ENCODE measurements around the gene ITGAD. TPM values are rescaled to one million over a fixed set of nuclear protein-coding genes. Genes with fewer than 3 reads are reported as not detected.

Gene ITGAD
- 0.07 TPM in 1 of 2 replicates, not detected in the other for total RNA-seq

GRCh38 chr16:31393056-31393455 lies at the start of gene ITGAD:
Gene ITGAD, plus strand, starts transcription at chr16:31393335. Its CDS starts 26 bp downstream, at chr16:31393361.
- intact Hi-C loops (cut with micrococcal nuclease), result no loop called here

GRCh38 chr16:31344712-31345111 lies 48.4 kb upstream of the ITGAD start:
- intact Hi-C loops (cut with micrococcal nuclease), result no loop called here

DNA sequence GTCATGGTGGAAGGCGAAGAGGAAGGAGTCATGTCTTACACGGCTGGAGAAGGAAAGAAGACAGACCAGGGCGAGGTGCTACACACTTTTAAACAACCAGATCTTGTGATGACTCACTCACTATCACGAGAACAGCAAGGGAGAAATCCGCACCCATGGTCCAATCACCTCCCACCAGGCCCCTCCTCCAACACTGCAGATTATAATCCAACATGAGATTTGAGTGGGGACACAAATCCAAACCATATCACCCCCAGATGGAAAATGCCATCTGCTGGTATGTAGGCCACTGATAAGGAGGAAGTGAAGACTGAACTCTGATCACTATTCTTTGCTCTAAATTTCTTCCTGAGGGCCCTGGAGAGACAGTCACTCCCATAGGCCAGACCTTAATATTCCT lies 45.7 kb upstream of the ITGAD start:
- intact Hi-C loops (cut with micrococcal nuclease), result no loop called here

DNA sequence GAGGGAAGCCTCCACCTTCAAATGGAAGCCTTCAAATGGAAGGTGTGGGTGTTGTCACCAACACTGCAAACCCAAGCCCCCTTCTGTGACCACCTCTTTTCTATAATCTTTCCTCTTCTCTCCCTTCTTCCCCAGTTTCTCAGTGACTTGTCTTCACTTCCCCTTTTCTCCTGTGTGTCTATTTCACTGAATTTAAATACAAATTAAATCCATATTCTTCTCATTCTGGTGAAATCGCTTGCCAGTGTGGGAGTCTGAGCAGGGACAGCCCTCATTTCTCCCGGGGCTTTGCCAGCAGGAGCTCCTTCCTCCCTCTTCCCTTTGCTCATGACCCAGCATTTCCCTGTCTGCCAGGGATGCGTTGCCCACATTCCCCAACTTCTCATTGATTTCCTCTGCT lies 44.6 kb upstream of the ITGAD start:
- intact Hi-C loops (cut with micrococcal nuclease), result no loop called here

- intact Hi-C loops (cut with micrococcal nuclease), result loop anchor here (5.0 to 10.0 kb wide), 4 partner anchors 98 to 396 kb away; partner anchors contain the start of gene SETD1A
Measured at GRCh38 chr16:31350275-31351005, 42.7 kb upstream of the ITGAD start.

DNA sequence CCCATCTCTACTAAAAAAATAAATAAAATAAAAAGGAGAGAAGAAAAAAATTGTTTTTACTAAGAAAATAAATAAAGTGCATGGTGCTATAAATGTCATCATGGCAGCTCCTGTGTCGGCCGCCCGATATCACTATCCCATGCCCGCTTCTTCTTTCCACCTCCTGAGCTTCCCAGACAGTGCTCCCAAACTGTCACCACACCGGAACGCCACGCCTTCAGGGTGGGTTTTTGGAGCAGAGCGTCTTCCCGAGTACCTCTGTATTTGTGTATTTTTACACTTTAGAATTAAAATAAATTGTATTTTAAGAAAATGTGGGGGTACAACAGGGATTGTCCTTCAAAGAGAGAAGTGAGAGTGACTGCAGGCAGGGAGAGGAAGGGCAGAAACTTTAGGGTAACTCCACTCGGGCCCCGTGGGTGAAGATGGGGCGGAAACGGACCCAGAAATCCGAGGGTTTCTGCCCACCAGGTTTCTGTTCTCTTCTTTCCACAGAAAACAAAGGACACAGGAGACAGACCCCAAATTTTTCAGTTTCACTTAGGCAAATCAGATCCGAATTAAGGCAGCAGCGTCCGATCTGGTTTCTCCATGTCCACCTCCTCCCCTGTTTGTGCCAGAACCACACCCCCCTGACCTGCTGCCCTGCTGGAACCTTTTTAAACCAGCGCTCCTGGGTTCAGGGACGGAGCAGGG lies 41.7 kb upstream of the ITGAD start:
- intact Hi-C loops (cut with micrococcal nuclease), result loop anchor here (5.0 to 10.0 kb wide), 4 partner anchors 99 to 397 kb away; partner anchors contain the start of gene SETD1A

- intact Hi-C loops (cut with micrococcal nuclease), result loop anchor here (5.0 to 10.0 kb wide), 4 partner anchors 100 to 397 kb away; partner anchors contain the start of gene SETD1A
Measured at GRCh38 chr16:31351942-31352325, 41.2 kb upstream of the ITGAD start.

GRCh38 chr16:31352376-31353115 lies 40.6 kb upstream of the ITGAD start:
- intact Hi-C loops (cut with micrococcal nuclease), result loop anchor here (5.0 to 10.0 kb wide), 4 partner anchors 100 to 398 kb away; partner anchors contain the start of gene SETD1A

DNA sequence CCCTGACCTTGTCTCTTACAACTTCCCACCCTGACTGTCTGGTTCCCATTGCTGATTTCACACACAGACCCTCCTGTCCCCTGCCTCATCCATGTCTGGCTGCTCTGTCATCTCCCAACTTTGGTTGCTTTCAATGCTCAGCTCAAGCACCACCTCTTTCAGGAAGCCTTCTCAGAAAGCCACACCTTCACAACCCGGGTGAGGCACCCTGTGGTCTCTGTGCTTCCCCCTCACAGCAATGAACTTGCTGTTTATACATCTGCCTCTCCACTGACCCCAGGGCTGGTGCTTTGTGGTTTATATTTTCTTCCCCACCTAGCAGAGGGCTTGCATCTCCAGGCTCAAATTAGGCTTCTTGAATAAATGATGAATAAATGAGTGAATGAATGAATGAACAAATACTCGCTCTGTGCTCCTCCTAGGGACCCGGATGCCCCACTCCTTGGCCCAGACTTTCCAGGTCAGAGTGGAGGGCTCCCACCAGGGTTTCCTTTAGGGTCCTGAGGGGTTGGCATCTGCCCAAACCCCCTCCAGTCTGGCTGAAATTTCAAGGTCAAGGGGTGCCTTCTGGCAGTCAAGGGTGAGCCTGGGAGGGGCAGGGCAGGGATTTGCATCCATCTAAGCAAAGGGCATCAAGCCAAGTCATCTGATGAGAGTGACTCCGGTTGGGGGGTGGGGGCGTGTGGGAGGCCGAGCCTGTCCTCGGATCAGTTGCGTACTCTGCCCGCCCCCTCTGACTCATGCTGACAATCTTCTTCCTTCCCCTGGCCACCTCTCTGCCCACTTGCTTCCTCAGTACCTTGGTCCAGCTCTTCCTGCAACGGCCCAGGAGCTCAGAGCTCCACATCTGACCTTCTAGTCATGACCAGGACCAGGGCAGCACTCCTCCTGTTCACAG lies 38.5 kb upstream of the ITGAD start, which contains the start of gene ITGAX:
TSS of gene ITGAX (plus strand) at position 783 of the 898 bp plus-strand sequence. CDS start at position 862, 79 bp downstream.
- intact Hi-C loops (cut with micrococcal nuclease), result loop anchor here (1.0 to 10.0 kb wide), 15 partner anchors 24 to 522 kb away; partner anchors contain the start of genes FUS, SETD1A, STX4 and ZNF843

- intact Hi-C loops (cut with micrococcal nuclease), result loop anchor here (1.0 to 10.0 kb wide), 7 partner anchors 25 to 521 kb away; partner anchors contain the start of genes FUS, SETD1A, STX4 and ZNF843
Measured at GRCh38 chr16:31355431-31356100, 37.6 kb upstream of the ITGAD start.

- intact Hi-C loops (cut with micrococcal nuclease), result loop anchor here (5.0 to 10.0 kb wide), 3 partner anchors 324 to 402 kb away; partner anchors contain the start of genes SETD1A and STX4
Measured at GRCh38 chr16:31356566-31357323, 36.4 kb upstream of the ITGAD start.

- intact Hi-C loops (cut with micrococcal nuclease), result loop anchor here (5.0 to 10.0 kb wide), 3 partner anchors 325 to 403 kb away; partner anchors contain the start of genes SETD1A and STX4
Measured at GRCh38 chr16:31357324-31358109, 35.6 kb upstream of the ITGAD start.

GRCh38 chr16:31360251-31360650 lies 32.9 kb upstream of the ITGAD start:
- intact Hi-C loops (cut with micrococcal nuclease), result no loop called here

DNA sequence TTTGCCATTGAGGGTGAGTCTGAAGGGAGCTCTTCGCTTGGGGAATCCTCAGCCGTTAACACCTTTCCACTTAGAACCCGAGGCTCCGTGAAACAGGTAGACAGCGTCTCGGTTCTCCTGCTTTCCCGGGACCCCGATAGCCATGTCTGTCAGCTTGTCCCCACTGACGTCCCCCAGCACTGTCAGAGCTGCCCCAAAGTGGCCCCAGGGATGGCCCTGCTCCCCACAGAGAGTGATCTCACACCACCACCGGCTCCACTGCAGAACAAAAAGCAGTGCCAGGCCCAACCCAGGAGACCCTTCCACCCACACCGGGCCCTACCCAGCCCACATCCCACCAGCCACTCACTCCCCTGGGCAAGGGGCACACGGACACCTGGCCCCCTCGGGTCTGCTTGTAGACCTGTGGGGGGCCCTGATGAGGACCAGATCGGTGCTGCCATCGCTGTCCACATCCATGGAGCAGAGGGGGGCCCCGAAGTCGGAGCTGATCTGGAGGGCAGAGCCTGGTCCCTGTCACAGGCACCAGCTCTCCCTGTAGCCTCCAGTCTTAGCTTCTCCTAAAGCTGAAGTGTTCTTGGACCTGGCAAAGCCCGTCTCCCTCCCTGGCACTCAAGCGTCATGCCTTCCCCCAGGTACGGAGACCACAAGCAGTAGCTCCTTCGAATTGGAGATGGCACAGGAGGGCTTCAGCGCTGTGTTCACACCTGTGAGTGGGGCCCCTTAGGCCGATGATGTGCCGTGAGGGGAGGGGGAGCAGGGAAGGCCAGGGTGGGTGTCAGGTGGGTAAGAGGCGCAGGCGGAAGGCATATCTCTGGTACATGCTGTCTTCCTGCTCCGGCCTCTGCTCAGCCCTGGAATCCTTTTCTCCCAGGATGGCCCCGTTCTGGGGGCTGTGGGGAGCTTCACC lies 31.7 kb upstream of the ITGAD start:
- intact Hi-C loops (cut with micrococcal nuclease), result no loop called here

DNA sequence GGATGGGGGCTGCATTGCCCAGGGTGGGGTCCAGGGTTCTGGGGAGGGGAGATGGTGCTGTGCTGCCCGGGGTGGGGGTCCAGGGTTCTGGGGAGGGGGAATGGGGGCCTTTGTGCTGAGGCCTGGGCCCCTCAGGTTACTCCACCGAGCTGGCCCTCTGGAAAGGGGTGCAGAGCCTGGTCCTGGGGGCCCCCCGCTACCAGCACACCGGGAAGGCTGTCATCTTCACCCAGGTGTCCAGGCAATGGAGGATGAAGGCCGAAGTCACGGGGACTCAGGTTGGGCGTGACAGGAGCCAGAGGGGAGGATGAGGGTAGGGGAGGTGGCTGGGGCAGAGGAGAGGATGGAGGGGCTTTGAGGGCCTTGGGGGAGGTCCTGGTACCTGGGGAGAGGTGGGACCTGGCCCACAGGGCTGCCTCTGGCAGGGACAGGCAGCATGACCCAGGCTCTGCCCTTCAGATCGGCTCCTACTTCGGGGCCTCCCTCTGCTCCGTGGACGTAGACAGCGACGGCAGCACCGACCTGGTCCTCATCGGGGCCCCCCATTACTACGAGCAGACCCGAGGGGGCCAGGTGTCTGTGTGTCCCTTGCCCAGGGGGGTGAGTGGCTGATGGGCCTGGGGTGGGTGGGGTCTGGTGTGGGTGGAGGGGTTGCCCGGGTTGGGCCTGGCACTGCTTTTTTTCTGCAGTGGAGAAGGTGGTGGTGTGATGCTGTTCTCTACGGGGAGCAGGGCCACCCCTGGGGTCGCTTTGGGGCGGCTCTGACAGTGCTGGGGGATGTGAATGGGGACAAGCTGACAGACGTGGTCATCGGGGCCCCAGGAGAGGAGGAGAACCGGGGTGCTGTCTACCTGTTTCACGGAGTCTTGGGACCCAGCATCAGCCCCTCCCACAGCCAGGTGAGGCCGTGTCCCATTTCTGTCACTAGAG lies 30.4 kb upstream of the ITGAD start:
- intact Hi-C loops (cut with micrococcal nuclease), result no loop called here

DNA sequence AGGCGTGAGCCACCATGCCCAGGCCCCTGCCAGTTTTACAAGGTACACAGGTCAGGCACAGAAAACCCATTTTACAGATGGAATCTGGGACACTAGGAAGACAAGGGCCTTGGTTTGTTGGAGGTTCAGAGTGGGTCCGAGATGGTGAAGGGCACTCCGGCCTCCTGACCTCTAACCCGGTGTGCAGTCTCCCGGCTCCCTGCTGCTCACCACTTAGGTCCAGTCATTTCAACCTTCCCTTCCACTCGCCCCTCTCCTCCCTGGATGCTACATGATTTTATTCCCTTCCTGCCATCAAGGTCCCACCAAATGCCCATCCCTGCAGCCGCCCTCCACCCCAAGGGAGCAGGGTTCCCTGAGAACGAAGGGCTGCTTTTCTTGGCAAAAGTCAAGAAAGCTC lies 29.4 kb upstream of the ITGAD start:
- intact Hi-C loops (cut with micrococcal nuclease), result no loop called here
